ENCODE measurements around the gene ATAD1. TPM values are rescaled to one million over a fixed set of nuclear protein-coding genes. Genes with fewer than 3 reads are reported as not detected.
"Not testable (repeated sequence)": the region's sequence is repeated elsewhere in the genome, so short reads cannot be mapped to it uniquely, and the experiment has no call there.

The ATAD1 gene
- total and polyA plus RNA-seq, 2 experiments from 2014 or later, result 47.4 to 82.5 TPM

GRCh38 chr10:87836098-87836497 is 18.1 kb upstream of the ATAD1 start:
- TF ChIP-seq CTCF (IDR thresholded peaks at IDR 0.05; ENCODE audit: low read depth, low read length), result no peak
- no peaks in the 10 kb centered on the region for H3K36me3 ChIP-seq
- DNase-seq (ENCODE audit: low read depth in 1 of 2, low spot score in 1 of 2), result no peak
- no peaks in the 10 kb centered on the region for H3K4me1 ChIP-seq (ENCODE audit: low read depth)
- no peaks in the 10 kb centered on the region for H3K9me3 ChIP-seq (ENCODE audit: low read depth)
- H3K27me3 ChIP-seq, result no peaks in the 10 kb centered on the region
- H3K27ac ChIP-seq, result no peak overlapping the region
- no peak overlapping the region for H3K4me3 ChIP-seq

DNA sequence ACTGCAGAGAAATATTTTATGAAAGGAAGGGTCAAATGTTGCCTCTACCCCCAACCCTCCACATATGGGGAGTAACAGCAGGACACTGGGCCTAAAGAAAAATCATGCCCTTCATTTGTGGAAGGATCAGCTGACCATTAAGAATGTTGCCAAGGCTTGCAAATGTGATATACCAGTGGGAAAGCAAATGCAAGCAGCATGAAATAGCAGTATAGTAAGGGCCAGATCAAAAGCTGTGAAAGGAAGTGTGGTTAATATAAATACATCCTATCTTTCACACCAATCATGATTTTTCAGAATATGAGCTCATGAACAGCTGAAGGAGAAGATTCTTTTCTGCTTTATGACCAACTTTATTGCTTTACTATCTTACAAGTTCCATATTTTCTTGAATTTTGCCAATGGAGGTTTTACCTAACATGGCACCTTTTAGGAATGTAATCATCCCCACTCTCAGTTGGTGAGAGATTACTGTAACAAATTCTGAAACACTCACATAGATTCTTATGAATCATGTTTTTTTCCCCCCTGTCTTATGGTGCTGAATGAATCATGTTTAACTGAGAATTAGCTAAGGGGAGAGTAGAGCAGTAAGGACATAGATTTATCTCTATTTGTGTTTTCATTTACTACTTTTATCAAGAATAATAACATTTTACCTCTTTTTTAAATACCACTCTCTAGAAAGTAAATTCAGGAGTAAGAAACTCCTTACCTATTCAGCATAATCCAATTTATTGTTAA is 12.1 kb upstream of the ATAD1 start:
- no peak overlapping the region for H3K4me3 ChIP-seq
- TF ChIP-seq CTCF (IDR thresholded peaks at IDR 0.05; ENCODE audit: low read depth, low read length), result no peak
- no peaks in the 10 kb centered on the region for H3K9me3 ChIP-seq (ENCODE audit: low read depth)
- no peak for DNase-seq (ENCODE audit: low read depth in 1 of 2, low spot score in 1 of 2)
- peaks cover 11% of the 10 kb centered on the region for H3K4me1 ChIP-seq (ENCODE audit: low read depth)
- no peaks in the 10 kb centered on the region for H3K27me3 ChIP-seq
- H3K36me3 ChIP-seq, result no peaks in the 10 kb centered on the region
- peak overlapping the region; percentile 60 for H3K27ac ChIP-seq

- H3K27ac ChIP-seq; H3K27me3 ChIP-seq; H3K36me3 ChIP-seq; DNase-seq (ENCODE audit: low read depth in 1 of 2, low spot score in 1 of 2); H3K4me3 ChIP-seq; H3K9me3 ChIP-seq (ENCODE audit: low read depth): not testable (repeated sequence)
- H3K4me1 ChIP-seq (ENCODE audit: low read depth), result peaks cover 11% of the 10 kb centered on the region
These were observed 11.0 kb upstream of the ATAD1 start for GRCh38 chr10:87829051-87829450.

DNA sequence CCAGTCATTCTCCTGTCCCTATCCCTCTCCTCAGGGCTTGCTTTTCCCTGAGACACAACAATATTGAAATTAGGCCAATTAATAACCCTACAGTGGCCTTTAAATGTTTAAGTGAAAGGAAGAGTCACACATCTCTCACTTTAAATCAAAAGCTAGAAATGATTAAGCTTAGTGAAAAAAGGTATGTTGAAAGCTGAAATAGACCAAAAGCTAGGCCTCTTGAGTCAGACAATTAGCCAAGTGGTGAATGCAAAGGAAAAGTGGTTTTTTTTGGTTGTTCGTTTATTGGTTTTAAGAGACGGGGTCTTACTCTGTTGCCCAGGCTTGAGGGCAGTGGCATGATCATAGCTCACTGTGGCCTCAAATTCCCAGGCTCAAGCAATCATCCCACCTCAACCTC is 9.7 kb upstream of the ATAD1 start:
- no peak for TF ChIP-seq CTCF (IDR thresholded peaks at IDR 0.05; ENCODE audit: low read depth, low read length)
- no peaks in the 10 kb centered on the region for H3K36me3 ChIP-seq
- peaks cover 11% of the 10 kb centered on the region for H3K4me1 ChIP-seq (ENCODE audit: low read depth)
- no peaks in the 10 kb centered on the region for H3K27me3 ChIP-seq
- no peak overlapping the region for H3K4me3 ChIP-seq
- no peaks in the 10 kb centered on the region for H3K9me3 ChIP-seq (ENCODE audit: low read depth)
- no peak for DNase-seq (ENCODE audit: low read depth in 1 of 2, low spot score in 1 of 2)
- no peak overlapping the region for H3K27ac ChIP-seq

DNA sequence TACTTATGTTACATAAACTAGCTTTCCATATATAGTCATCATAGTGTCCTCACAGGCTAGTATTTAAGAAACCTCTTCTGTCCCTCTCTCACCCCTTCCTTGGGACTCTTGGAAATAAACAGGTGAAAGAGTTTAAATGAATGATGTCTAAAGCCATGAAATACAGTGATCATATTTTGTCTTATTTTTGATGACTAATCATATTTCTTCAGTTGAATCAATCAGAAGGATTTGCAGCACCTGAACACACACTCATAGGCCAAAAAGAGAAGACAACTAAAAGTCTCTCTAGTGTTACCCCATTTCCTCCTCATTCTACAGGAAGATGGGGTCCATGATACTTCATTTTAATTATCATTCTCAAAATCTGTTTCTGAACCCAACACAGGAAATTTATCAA is 8.6 kb upstream of the ATAD1 start:
- H3K9me3 ChIP-seq (ENCODE audit: low read depth), result no peaks in the 10 kb centered on the region
- no peaks in the 10 kb centered on the region for H3K27me3 ChIP-seq
- no peak for DNase-seq (ENCODE audit: low read depth in 1 of 2, low spot score in 1 of 2)
- no peak overlapping the region for H3K4me3 ChIP-seq
- no peak for TF ChIP-seq CTCF (IDR thresholded peaks at IDR 0.05; ENCODE audit: low read depth, low read length)
- no peak overlapping the region for H3K27ac ChIP-seq
- peaks cover 11% of the 10 kb centered on the region for H3K4me1 ChIP-seq (ENCODE audit: low read depth)
- no peaks in the 10 kb centered on the region for H3K36me3 ChIP-seq

GRCh38 chr10:87819289-87819585 is 1.2 kb upstream of the ATAD1 start:
- H3K9me3 ChIP-seq (ENCODE audit: low read depth), result no peaks in the 10 kb centered on the region
- no peak overlapping the region for H3K4me3 ChIP-seq

More at GRCh38 chr10:87819289-87819585, 1.2 kb upstream of the ATAD1 start:
- Histone ChIP-seq H3K27me3 (no peaks in the 10 kb centered on the region), H3K27ac (no peak overlapping the region), H3K4me1 (ENCODE audit: low read depth) (peaks cover 23% of the 10 kb centered on the region), H3K36me3 (no peaks in the 10 kb centered on the region)
- DNase-seq (ENCODE audit: low read depth in 1 of 2, low spot score in 1 of 2), result no peak
- TF ChIP-seq CTCF (IDR thresholded peaks at IDR 0.05; ENCODE audit: low read depth, low read length), result no peak
